Measurements from ENCODE around the gene CIDEB. TPM values are rescaled to one million over a fixed set of nuclear protein-coding genes. Genes with fewer than 3 reads are reported as not detected.

Gene CIDEB
- total and polyA plus RNA-seq, 2 of the 13 experiments (the other 11 are each of a cell fraction or from before 2014, with no cell fraction given), result 35.8 to 110 TPM

- TF ChIP-seq ZGPAT (CRISPR knock-in tag; IDR thresholded peaks at IDR 0.05) (no peak), ZNF562 (CRISPR knock-in tag; IDR thresholded peaks at IDR 0.05; ENCODE audit: borderline replicate concordance) (no peak), ZNF550 (CRISPR knock-in tag; IDR thresholded peaks at IDR 0.05; ENCODE audit: borderline replicate concordance) (no peak), TRIM24 (CRISPR knock-in tag; IDR thresholded peaks at IDR 0.05) (no peak), PAF1 (CRISPR knock-in tag; IDR thresholded peaks at IDR 0.05) (no peak; the same call in 1 of the 2 replicates), GATA4 (IDR thresholded peaks at IDR 0.05; ENCODE audit: borderline replicate concordance, low read depth) (no peak), DR1 (CRISPR knock-in tag; IDR thresholded peaks at IDR 0.05) (no peak), FOXK1 (CRISPR knock-in tag; IDR thresholded peaks at IDR 0.05; ENCODE audit: borderline replicate concordance, low read depth) (0 out of 2 replicates have a peak, but pooled peaks have one; percentile 62), ZFY (CRISPR knock-in tag; IDR thresholded peaks at IDR 0.05) (peak; percentile 43; the same call in 1 of the 2 replicates), ZNF160 (CRISPR knock-in tag; IDR thresholded peaks at IDR 0.05) (no peak), SNAI1 (CRISPR knock-in tag; IDR thresholded peaks at IDR 0.05; ENCODE audit: borderline replicate concordance) (no peak), ZNF30 (CRISPR knock-in tag; IDR thresholded peaks at IDR 0.05) (no peak), U2AF2 (IDR thresholded peaks at IDR 0.05; ENCODE audit: low read depth, low read length) (no peak), TBP (CRISPR knock-in tag; IDR thresholded peaks at IDR 0.05) (no peak)
- TF ChIP-seq, protein P1, sequence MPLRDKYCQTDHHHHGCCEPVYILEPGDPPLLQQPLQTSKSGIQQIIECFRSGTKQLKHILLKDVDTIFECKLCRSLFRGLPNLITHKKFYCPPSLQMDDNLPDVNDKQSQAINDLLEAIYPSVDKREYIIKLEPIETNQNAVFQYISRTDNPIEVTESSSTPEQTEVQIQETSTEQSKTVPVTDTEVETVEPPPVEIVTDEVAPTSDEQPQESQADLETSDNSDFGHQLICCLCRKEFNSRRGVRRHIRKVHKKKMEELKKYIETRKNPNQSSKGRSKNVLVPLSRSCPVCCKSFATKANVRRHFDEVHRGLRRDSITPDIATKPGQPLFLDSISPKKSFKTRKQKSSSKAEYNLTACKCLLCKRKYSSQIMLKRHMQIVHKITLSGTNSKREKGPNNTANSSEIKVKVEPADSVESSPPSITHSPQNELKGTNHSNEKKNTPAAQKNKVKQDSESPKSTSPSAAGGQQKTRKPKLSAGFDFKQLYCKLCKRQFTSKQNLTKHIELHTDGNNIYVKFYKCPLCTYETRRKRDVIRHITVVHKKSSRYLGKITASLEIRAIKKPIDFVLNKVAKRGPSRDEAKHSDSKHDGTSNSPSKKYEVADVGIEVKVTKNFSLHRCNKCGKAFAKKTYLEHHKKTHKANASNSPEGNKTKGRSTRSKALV (CRISPR knock-in tag; IDR thresholded peaks at IDR 0.05), result no peak
- TF ChIP-seq, protein P2, sequence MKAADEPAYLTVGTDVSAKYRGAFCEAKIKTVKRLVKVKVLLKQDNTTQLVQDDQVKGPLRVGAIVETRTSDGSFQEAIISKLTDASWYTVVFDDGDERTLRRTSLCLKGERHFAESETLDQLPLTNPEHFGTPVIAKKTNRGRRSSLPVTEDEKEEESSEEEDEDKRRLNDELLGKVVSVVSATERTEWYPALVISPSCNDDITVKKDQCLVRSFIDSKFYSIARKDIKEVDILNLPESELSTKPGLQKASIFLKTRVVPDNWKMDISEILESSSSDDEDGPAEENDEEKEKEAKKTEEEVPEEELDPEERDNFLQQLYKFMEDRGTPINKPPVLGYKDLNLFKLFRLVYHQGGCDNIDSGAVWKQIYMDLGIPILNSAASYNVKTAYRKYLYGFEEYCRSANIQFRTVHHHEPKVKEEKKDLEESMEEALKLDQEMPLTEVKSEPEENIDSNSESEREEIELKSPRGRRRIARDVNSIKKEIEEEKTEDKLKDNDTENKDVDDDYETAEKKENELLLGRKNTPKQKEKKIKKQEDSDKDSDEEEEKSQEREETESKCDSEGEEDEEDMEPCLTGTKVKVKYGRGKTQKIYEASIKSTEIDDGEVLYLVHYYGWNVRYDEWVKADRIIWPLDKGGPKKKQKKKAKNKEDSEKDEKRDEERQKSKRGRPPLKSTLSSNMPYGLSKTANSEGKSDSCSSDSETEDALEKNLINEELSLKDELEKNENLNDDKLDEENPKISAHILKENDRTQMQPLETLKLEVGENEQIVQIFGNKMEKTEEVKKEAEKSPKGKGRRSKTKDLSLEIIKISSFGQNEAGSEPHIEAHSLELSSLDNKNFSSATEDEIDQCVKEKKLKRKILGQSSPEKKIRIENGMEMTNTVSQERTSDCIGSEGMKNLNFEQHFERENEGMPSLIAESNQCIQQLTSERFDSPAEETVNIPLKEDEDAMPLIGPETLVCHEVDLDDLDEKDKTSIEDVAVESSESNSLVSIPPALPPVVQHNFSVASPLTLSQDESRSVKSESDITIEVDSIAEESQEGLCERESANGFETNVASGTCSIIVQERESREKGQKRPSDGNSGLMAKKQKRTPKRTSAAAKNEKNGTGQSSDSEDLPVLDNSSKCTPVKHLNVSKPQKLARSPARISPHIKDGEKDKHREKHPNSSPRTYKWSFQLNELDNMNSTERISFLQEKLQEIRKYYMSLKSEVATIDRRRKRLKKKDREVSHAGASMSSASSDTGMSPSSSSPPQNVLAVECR (CRISPR knock-in tag; IDR thresholded peaks at IDR 0.05; ENCODE audit: borderline replicate concordance), result no peak; the same call in none of the 2 replicates
Observed at GRCh38 chr14:24296341-24297157, 11.2 kb downstream of the CIDEB start (continued).

Measured in HepG2 (cell line).